SU-DHL-6 (cell line): ENCODE results near the gene TMEM213.

Experiments
- EZH2phosphoT487 ChIP-seq: fragments of 200-600 bp; sonication (generic), shearing (Covaris generic); conservative IDR thresholded peaks from 2 replicates; pipeline ENCODE4 v1.6.1; 2018; ENCODE audit warnings: mild to moderate bottlenecking, antibody characterized with exemption, low read length, moderate library complexity, mixed read lengths
- TF ChIP-seq, protein P1 (sequence below): fragments of 200-600 bp; sonication (generic); IDR thresholded peaks from one replicate; pipeline ENCODE4 v1.5.1; 2017; ENCODE audit warnings: antibody characterized with exemption, mild to moderate bottlenecking, low read length, moderate library complexity; ENCODE audit not compliant: insufficient read depth, poor library complexity, severe bottlenecking

DNA sequence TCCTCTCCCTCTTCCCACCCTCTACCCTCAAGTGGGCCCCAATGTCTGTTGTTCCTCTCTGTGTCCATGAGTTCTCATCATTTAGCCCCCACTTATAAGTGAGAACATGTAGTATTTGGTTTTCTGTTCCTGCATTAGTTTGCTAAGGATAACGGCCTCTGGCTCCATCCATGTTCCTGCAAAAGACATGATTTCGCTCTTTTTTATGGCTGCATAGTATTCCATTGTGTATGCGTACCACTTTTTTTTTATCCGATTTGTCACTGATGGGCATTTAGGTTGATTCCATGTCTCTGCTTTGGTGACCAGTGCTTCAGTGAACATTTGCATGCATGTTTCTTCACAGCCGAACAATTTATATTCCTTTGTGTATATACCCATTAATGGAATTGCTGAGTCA lies 51.9 kb downstream of the TMEM213 start:
- TF ChIP-seq, protein P1, sequence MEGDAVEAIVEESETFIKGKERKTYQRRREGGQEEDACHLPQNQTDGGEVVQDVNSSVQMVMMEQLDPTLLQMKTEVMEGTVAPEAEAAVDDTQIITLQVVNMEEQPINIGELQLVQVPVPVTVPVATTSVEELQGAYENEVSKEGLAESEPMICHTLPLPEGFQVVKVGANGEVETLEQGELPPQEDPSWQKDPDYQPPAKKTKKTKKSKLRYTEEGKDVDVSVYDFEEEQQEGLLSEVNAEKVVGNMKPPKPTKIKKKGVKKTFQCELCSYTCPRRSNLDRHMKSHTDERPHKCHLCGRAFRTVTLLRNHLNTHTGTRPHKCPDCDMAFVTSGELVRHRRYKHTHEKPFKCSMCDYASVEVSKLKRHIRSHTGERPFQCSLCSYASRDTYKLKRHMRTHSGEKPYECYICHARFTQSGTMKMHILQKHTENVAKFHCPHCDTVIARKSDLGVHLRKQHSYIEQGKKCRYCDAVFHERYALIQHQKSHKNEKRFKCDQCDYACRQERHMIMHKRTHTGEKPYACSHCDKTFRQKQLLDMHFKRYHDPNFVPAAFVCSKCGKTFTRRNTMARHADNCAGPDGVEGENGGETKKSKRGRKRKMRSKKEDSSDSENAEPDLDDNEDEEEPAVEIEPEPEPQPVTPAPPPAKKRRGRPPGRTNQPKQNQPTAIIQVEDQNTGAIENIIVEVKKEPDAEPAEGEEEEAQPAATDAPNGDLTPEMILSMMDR: no peak
- TF ChIP-seq EZH2phosphoT487: no peak
